Neural progenitor cell (in vitro differentiated cells): ENCODE measurements around the gene VARS1. TPM values are rescaled to one million over a fixed set of nuclear protein-coding genes. Genes with fewer than 3 reads are reported as not detected.

ENCODE experiments used
- DNase-seq: peaks from one replicate; pipeline ENCODE4 v3.0.0-alpha.2; 2016; ENCODE audit warnings: low spot score
- H2AFZ ChIP-seq: fragments of 200-600 bp; sonication (generic); replicated peaks from 2 replicates; pipeline ENCODE4 v1.6.1; 2016; ENCODE audit warnings: antibody characterized with exemption
- H3F3A ChIP-seq: fragments of 200-600 bp; sonication (generic); 2 replicates; pipeline ENCODE4 v1.6.1; 2016; ENCODE audit warnings: antibody characterized with exemption, low read depth
- H3K27ac ChIP-seq: fragments of 200-600 bp; sonication (generic); 2 replicates; pipeline ENCODE4 v1.5.1; 2016; ENCODE audit warnings: mild to moderate bottlenecking
- H3K27me3 ChIP-seq: fragments of 200-600 bp; sonication (generic); 2 replicates; pipeline ENCODE4 v1.6.1; 2016; ENCODE audit warnings: mild to moderate bottlenecking, moderate library complexity
- H3K36me3 ChIP-seq: fragments of 200-600 bp; sonication (generic); 2 replicates; pipeline ENCODE4 v1.5.1; 2016
- H3K4me1 ChIP-seq: fragments of 200-600 bp; sonication (generic); 2 replicates; pipeline ENCODE4 v1.6.1; 2016; ENCODE audit warnings: mixed run types
- H3K4me2 ChIP-seq: fragments of 200-600 bp; sonication (generic); 2 replicates; pipeline ENCODE4 v1.6.1; 2016
- H3K4me3 ChIP-seq: fragments of 200-600 bp; sonication (generic); 2 replicates; pipeline ENCODE4 v1.5.1; 2016
- H3K79me2 ChIP-seq: fragments of 200-600 bp; sonication (generic); 2 replicates; pipeline ENCODE4 v1.6.1; 2016; ENCODE audit warnings: low read depth
- H3K9ac ChIP-seq: fragments of 200-600 bp; sonication (generic); 2 replicates; pipeline ENCODE4 v1.6.1; 2016
- H3K9me3 ChIP-seq: fragments of 200-600 bp; sonication (generic); 2 replicates; pipeline ENCODE4 v1.5.1; 2016; ENCODE audit warnings: low read depth
- H4K20me1 ChIP-seq: fragments of 200-600 bp; sonication (generic); 2 replicates; pipeline ENCODE4 v1.6.1; 2016; ENCODE audit warnings: low read depth
- H3K27ac Mint-ChIP-seq: 3 replicates; pipeline ENCODE4 v1.8.0; 2021; ENCODE audit warnings: mixed read lengths
- H3K27me3 Mint-ChIP-seq: 2 replicates; pipeline ENCODE4 v1.8.0; 2022; ENCODE audit warnings: low read depth, mild to moderate bottlenecking, inconsistent platforms, moderate library complexity, mixed read lengths; ENCODE audit not compliant: insufficient read depth
- H3K36me3 Mint-ChIP-seq: 3 replicates; pipeline ENCODE4 v1.8.0; 2021; ENCODE audit warnings: mixed read lengths
- H3K4me1 Mint-ChIP-seq: 3 replicates; pipeline ENCODE4 v1.8.0; 2021; ENCODE audit warnings: mixed read lengths
- H3K4me3 Mint-ChIP-seq: 3 replicates; pipeline ENCODE4 v1.8.0; 2021; ENCODE audit warnings: mild to moderate bottlenecking, moderate library complexity, mixed read lengths
- H3K9me3 Mint-ChIP-seq: 3 replicates; pipeline ENCODE4 v1.8.0; 2020; ENCODE audit warnings: mixed read lengths
- EZH2 ChIP-seq: fragments of 200-600 bp; sonication (generic); IDR thresholded peaks from 2 replicates; pipeline ENCODE4 v1.6.1; 2017; ENCODE audit warnings: antibody characterized with exemption, mild to moderate bottlenecking, moderate library complexity
- EZH2phosphoT487 ChIP-seq: fragments of 200-600 bp; sonication (generic); IDR thresholded peaks from 2 replicates; pipeline ENCODE4 v1.6.1; 2017; ENCODE audit warnings: antibody characterized with exemption
- total RNA-seq: library from RNA; depleted of rRNA; stranded (reverse); fragments of >200 nt; gene quantifications from 2 replicates; pipeline ENCODE4 v1.2.3, GENCODE V29; 2015; ENCODE audit warnings: low replicate concordance
- TF ChIP-seq, protein P1 (sequence below): fragments of 200-600 bp; sonication (generic); IDR thresholded peaks from 2 replicates; pipeline ENCODE4 v1.5.1; 2017; ENCODE audit warnings: antibody characterized with exemption, mild to moderate bottlenecking

Gene VARS1
- total RNA-seq, 1 donor from 2014 or later, result 34.1 TPM

DNA sequence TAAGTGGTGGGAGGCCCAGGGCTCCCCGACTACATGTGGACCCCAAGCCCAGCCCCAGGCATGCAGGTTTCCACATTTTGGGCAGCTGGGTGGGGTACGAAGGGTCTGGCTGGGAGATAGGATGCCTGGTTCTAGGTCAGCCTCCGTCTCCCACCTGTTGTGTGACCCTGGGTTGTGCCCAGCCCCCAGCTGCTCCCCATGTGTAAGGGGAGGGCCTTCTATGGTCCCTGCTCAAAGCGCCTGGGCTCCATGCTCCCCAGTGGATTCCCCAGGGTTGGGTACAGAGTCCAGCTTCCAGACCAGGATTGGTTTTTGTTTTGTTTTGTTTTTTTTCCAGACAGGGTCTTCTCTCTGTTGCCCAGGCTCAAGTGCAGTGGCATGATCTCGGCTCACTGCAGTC, 17.4 kb downstream of the VARS1 start:
- Histone ChIP-seq H3K4me2 (no peak overlapping the region), H3K27ac (no peak overlapping the region), H3K79me2 (no peaks in the 10 kb centered on the region), H3K4me1 (no peaks in the 10 kb centered on the region), H3K4me3 (no peak overlapping the region), H3K9me3 (no peaks in the 10 kb centered on the region), H4K20me1 (no peaks in the 10 kb centered on the region), H3F3A (no peaks in the 10 kb centered on the region), H3K36me3 (no peaks in the 10 kb centered on the region), H2AFZ (no peak overlapping the region), H3K9ac (no peak overlapping the region), H3K27me3 (no peaks in the 10 kb centered on the region)
- Mint-ChIP-seq H3K36me3 (peaks cover 8% of the 10 kb centered on the region), H3K27ac (no peak overlapping the region), H3K4me1 (peaks cover 6% of the 10 kb centered on the region), H3K4me3 (no peak overlapping the region), H3K27me3 (peaks cover 2% of the 10 kb centered on the region), H3K9me3 (no peaks in the 10 kb centered on the region)
- no peak for DNase-seq
- TF ChIP-seq, protein P1, sequence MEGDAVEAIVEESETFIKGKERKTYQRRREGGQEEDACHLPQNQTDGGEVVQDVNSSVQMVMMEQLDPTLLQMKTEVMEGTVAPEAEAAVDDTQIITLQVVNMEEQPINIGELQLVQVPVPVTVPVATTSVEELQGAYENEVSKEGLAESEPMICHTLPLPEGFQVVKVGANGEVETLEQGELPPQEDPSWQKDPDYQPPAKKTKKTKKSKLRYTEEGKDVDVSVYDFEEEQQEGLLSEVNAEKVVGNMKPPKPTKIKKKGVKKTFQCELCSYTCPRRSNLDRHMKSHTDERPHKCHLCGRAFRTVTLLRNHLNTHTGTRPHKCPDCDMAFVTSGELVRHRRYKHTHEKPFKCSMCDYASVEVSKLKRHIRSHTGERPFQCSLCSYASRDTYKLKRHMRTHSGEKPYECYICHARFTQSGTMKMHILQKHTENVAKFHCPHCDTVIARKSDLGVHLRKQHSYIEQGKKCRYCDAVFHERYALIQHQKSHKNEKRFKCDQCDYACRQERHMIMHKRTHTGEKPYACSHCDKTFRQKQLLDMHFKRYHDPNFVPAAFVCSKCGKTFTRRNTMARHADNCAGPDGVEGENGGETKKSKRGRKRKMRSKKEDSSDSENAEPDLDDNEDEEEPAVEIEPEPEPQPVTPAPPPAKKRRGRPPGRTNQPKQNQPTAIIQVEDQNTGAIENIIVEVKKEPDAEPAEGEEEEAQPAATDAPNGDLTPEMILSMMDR, result no peak
- TF ChIP-seq EZH2phosphoT487 (no peak), EZH2 (no peak)

DNA sequence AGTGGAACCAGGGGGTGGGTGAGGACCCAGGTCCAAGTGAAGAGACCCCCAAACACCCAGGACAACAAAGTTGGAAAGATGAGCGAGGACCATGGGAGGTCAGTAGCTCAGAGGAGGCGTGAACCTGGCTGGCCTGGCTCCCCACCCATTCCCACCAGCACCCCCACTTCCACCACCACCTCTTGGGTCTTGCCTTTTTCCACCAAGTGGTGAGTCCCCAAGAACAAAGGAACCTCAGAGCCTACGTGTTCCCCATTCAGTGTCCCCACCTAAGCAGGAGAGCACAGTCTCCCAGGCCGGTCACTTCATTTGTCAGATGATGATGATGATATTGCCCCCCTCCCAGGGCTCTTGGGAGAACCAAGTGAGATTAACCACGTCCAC, 17.9 kb downstream of the VARS1 start:
- H4K20me1 ChIP-seq, result no peaks in the 10 kb centered on the region
- no peak overlapping the region for H3K27ac ChIP-seq
- no peak overlapping the region for H2AFZ ChIP-seq
- H3K9me3 Mint-ChIP-seq, result no peaks in the 10 kb centered on the region
- no peaks in the 10 kb centered on the region for H3K79me2 ChIP-seq
- H3K4me1 Mint-ChIP-seq, result peaks cover 6% of the 10 kb centered on the region
- no peak overlapping the region for H3K4me3 ChIP-seq
- no peak for DNase-seq
- H3K9me3 ChIP-seq, result no peaks in the 10 kb centered on the region
- no peak overlapping the region for H3K4me2 ChIP-seq
- H3K36me3 ChIP-seq, result no peaks in the 10 kb centered on the region
- H3K9ac ChIP-seq, result no peak overlapping the region
- H3K27me3 Mint-ChIP-seq, result no peaks in the 10 kb centered on the region
- H3K4me3 Mint-ChIP-seq, result no peak overlapping the region
- H3K27me3 ChIP-seq, result no peaks in the 10 kb centered on the region
- H3F3A ChIP-seq, result no peaks in the 10 kb centered on the region
- peaks cover 4% of the 10 kb centered on the region for H3K36me3 Mint-ChIP-seq
- no peaks in the 10 kb centered on the region for H3K4me1 ChIP-seq
- H3K27ac Mint-ChIP-seq, result peak overlapping the region; percentile 21
- TF ChIP-seq EZH2phosphoT487, result no peak
- TF ChIP-seq EZH2, result no peak
- TF ChIP-seq, protein P1, result no peak

DNA sequence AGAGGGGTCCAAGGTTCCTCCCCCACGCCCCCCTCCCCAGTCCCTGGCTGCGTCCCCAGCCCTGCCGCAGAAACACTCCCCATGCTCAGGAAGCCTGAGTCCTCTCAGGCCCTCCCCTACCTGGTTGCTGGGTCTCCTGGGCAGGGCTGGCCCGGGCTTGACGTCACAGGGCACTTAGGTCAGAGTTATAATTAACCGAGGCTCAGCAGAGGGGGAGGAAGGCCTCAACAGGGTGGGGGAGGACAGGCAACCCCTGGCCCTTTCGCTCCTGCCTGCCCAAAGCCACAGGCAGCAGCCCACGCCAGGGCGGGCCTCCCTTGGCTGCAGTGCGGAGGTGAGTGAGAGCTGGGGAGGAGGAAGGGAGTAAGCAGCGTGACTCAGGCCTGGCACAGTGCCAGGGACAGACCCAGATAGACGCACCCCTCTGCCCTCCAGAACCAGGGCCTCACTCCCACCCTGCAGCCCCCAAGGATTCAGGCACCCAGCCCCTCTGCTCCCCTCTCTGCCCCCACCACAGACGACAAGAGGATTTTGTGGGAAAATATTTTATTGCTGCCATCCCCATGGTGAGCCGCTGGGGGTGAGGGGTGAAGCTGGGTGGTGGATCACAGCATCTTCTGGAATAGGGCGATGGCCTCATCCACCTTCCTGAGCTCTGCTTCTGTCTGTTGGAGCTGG, 18.4 kb downstream of the VARS1 start, which contains the start of gene VWA7:
VWA7 (minus strand) TSS at position 340 of the 678 bp plus-strand sequence. CDS start 549 bp downstream, outside the sequence.
- no peaks in the 10 kb centered on the region for H3K9me3 ChIP-seq
- H3K27ac ChIP-seq, result no peak within 1 kb of the TSS
- H3K4me3 Mint-ChIP-seq, result no peak within 1 kb of the TSS
- H3K4me2 ChIP-seq, result no peak within 1 kb of the TSS
- no peak for TF ChIP-seq EZH2
- no peak for TF ChIP-seq EZH2phosphoT487
- TF ChIP-seq, protein P1, result no peak
- H3K4me3 ChIP-seq, result no peak within 1 kb of the TSS
- H3K36me3 Mint-ChIP-seq, result peaks cover 4% of the 10 kb centered on the region
- peaks cover 6% of the 10 kb centered on the region for H3K4me1 Mint-ChIP-seq
- H3K27ac Mint-ChIP-seq, result peak within 1 kb of the TSS; percentile 21
- H3K27me3 ChIP-seq, result no peaks in the 10 kb centered on the region
- H3F3A ChIP-seq, result no peaks in the 10 kb centered on the region
- H3K9ac ChIP-seq, result no peak within 1 kb of the TSS
- H3K79me2 ChIP-seq, result no peaks in the 10 kb centered on the region
- no peaks in the 10 kb centered on the region for H3K4me1 ChIP-seq
- H3K36me3 ChIP-seq, result no peaks in the 10 kb centered on the region
- no peaks in the 10 kb centered on the region for H3K27me3 Mint-ChIP-seq
- no peak within 1 kb of the TSS for H2AFZ ChIP-seq
- H4K20me1 ChIP-seq, result no peaks in the 10 kb centered on the region
- no peak for DNase-seq
- H3K9me3 Mint-ChIP-seq, result no peaks in the 10 kb centered on the region
